Neural progenitor cell (in vitro differentiated cells): ENCODE measurements around the gene NDUFB6.
"Not testable (repeated sequence)": the region's sequence is repeated elsewhere in the genome, so short reads cannot be mapped to it uniquely, and the experiment has no call there.

ENCODE experiments used
- EZH2 ChIP-seq: fragments of 200-600 bp; sonication (generic); IDR thresholded peaks from 2 replicates; pipeline ENCODE4 v1.6.1; 2017; ENCODE audit warnings: antibody characterized with exemption, mild to moderate bottlenecking, moderate library complexity
- EZH2phosphoT487 ChIP-seq: fragments of 200-600 bp; sonication (generic); IDR thresholded peaks from 2 replicates; pipeline ENCODE4 v1.6.1; 2017; ENCODE audit warnings: antibody characterized with exemption
- TF ChIP-seq, protein P1 (sequence below): fragments of 200-600 bp; sonication (generic); IDR thresholded peaks from 2 replicates; pipeline ENCODE4 v1.5.1; 2017; ENCODE audit warnings: antibody characterized with exemption, mild to moderate bottlenecking

- not testable (repeated sequence) for TF ChIP-seq EZH2, EZH2phosphoT487
- TF ChIP-seq, protein P1, sequence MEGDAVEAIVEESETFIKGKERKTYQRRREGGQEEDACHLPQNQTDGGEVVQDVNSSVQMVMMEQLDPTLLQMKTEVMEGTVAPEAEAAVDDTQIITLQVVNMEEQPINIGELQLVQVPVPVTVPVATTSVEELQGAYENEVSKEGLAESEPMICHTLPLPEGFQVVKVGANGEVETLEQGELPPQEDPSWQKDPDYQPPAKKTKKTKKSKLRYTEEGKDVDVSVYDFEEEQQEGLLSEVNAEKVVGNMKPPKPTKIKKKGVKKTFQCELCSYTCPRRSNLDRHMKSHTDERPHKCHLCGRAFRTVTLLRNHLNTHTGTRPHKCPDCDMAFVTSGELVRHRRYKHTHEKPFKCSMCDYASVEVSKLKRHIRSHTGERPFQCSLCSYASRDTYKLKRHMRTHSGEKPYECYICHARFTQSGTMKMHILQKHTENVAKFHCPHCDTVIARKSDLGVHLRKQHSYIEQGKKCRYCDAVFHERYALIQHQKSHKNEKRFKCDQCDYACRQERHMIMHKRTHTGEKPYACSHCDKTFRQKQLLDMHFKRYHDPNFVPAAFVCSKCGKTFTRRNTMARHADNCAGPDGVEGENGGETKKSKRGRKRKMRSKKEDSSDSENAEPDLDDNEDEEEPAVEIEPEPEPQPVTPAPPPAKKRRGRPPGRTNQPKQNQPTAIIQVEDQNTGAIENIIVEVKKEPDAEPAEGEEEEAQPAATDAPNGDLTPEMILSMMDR = not testable (repeated sequence)
Observed at GRCh38 chr9:32548213-32548612, 24.7 kb downstream of the NDUFB6 start.
